Endothelial cell of umbilical vein (primary cell): Measurements from ENCODE around the gene CENPF. TPM values are rescaled to one million over a fixed set of nuclear protein-coding genes. Genes with fewer than 3 reads are reported as not detected.

Experiments used
- BruUV-seq: library from RNA; stranded (reverse); fragments of 400-500 nt; replicated peaks from 2 replicates; lab custom pipeline; 2021; lab: Mats Ljungman, UMichigan
- CTCF ChIA-PET: fragments of 300-600, 350-600 bp; sonication (Branson Sonifier 250); formaldehyde crosslinking; loops from one replicate; lab custom pipeline; 2021; ENCODE audit warnings: antibody characterized with exemption, inconsistent platforms; lab: Charles Lee
- POLR2A ChIA-PET: fragments of 300-600, 350-600 bp; sonication (Branson Sonifier 250); formaldehyde crosslinking; loops from one replicate; lab custom pipeline; 2021; ENCODE audit warnings: antibody characterized with exemption, inconsistent platforms; lab: Charles Lee
- DNase-seq: peaks from one replicate; pipeline ENCODE4 v3.0.0-alpha.2; 2011; ENCODE audit warnings: low read depth, low spot score
- FAIRE-seq: peaks from 2 replicates; lab custom pipeline; 2011; peaks lifted over from hg19 to GRCh38; lab: Jason Lieb, UNC
- H2AFZ ChIP-seq: 2 replicates; pipeline ENCODE4 v1.6.0; 2012; ENCODE audit warnings: low read depth, low read length, control low read depth, inconsistent platforms
- H3K27ac ChIP-seq: 2 replicates; pipeline ENCODE4 v1.5.1; 2011; ENCODE audit warnings: low read depth, mild to moderate bottlenecking, control low read depth, low read length, moderate library complexity; ENCODE audit not compliant: insufficient read depth
- H3K27me3 ChIP-seq, 2 experiments: 2 replicates each; pipeline versions ENCODE4 v1.6.0 to v1.6.1; 2011; ENCODE audit warnings: low read length in 2 of 2, mixed read lengths in 1 of 2; ENCODE audit not compliant: control insufficient read depth in 2 of 2, insufficient read depth in 2 of 2
- H3K36me3 ChIP-seq, 2 experiments: 2 replicates in 1 of 2; 3 replicates in 1 of 2; pipeline ENCODE4 v1.5.1; 2011; ENCODE audit warnings: low read length in 2 of 2, mild to moderate bottlenecking in 1 of 2, moderate library complexity in 1 of 2; ENCODE audit not compliant: control insufficient read depth in 2 of 2, insufficient read depth in 2 of 2; ENCODE audit errors: extremely low read depth in 1 of 2
- H3K4me1 ChIP-seq: 3 replicates; pipeline ENCODE4 v1.5.1; 2011; ENCODE audit warnings: mild to moderate bottlenecking, low read length; ENCODE audit not compliant: control insufficient read depth, insufficient read depth; ENCODE audit errors: extremely low read depth
- H3K4me2 ChIP-seq: 2 replicates; pipeline ENCODE4 v1.6.1; 2011; ENCODE audit warnings: low read length, control low read depth, mixed read lengths; ENCODE audit not compliant: insufficient read depth
- H3K4me3 ChIP-seq, 3 experiments: fragments of 200-600 bp in 1 of 3; sonication (generic), shearing (Covaris generic) in 1 of 3; replicated peaks in 1 of 3; 2 replicates each; pipeline ENCODE4 v1.5.1; 2011 to 2016; ENCODE audit warnings: control low read depth in 3 of 3, low read length in 3 of 3, mild to moderate bottlenecking in 2 of 3, inconsistent platforms in 1 of 3, low read depth in 1 of 3, moderate library complexity in 1 of 3; ENCODE audit not compliant: insufficient read depth in 1 of 3
- H3K79me2 ChIP-seq: 2 replicates; pipeline ENCODE4 v1.6.0; 2012; ENCODE audit warnings: low read length, inconsistent platforms; ENCODE audit not compliant: control insufficient read depth, insufficient read depth
- H3K9ac ChIP-seq: replicated peaks from 2 replicates; pipeline ENCODE3; 2011; ENCODE audit warnings: low read length, control low read depth; ENCODE audit not compliant: insufficient read depth; ENCODE audit errors: extremely low read depth
- H3K9me1 ChIP-seq: replicated peaks from 3 replicates; pipeline ENCODE4 v1.6.0; 2011; ENCODE audit warnings: mild to moderate bottlenecking, low read length; ENCODE audit not compliant: control insufficient read depth, insufficient read depth; ENCODE audit errors: extremely low read depth
- H3K9me3 ChIP-seq: replicated peaks from 2 replicates; pipeline ENCODE4 v1.5.1; 2012; ENCODE audit warnings: low read length, inconsistent platforms; ENCODE audit not compliant: control insufficient read depth, insufficient read depth
- H4K20me1 ChIP-seq: replicated peaks from 2 replicates; pipeline ENCODE3; 2011; ENCODE audit warnings: mild to moderate bottlenecking, low read length; ENCODE audit not compliant: control insufficient read depth, insufficient read depth; ENCODE audit errors: extremely low read depth
- EZH2 ChIP-seq: IDR thresholded peaks from 2 replicates; pipeline ENCODE4 v1.6.1; 2012; ENCODE audit warnings: borderline replicate concordance, low read depth, mild to moderate bottlenecking, moderate library complexity, low read length, inconsistent platforms; ENCODE audit not compliant: severe bottlenecking
- FOS ChIP-seq: IDR thresholded peaks from 2 replicates; pipeline ENCODE4 v1.6.1; 2011; ENCODE audit warnings: mild to moderate bottlenecking, low read length, moderate library complexity, borderline replicate concordance; ENCODE audit not compliant: insufficient read depth
- GATA2 ChIP-seq: IDR thresholded peaks from 2 replicates; pipeline ENCODE4 v1.7.0; 2011; ENCODE audit warnings: low read depth, mild to moderate bottlenecking, moderate library complexity, mixed read lengths, low read length; ENCODE audit not compliant: insufficient read length, insufficient read depth
- JUN ChIP-seq: IDR thresholded peaks from 2 replicates; pipeline ENCODE4 v1.6.1; 2011; ENCODE audit warnings: borderline replicate concordance, low read depth; ENCODE audit not compliant: insufficient read length, insufficient read depth
- MYC ChIP-seq: IDR thresholded peaks from one replicate; pipeline ENCODE4 v1.6.1; 2011; ENCODE audit warnings: mild to moderate bottlenecking, low read depth, low read length
- POLR2A ChIP-seq: IDR thresholded peaks from 2 replicates; pipeline ENCODE4 v1.6.1; 2012; ENCODE audit warnings: low read depth, mild to moderate bottlenecking, control low read depth, low read length
- POLR2AphosphoS5 ChIP-seq: IDR thresholded peaks from 2 replicates; pipeline ENCODE4 v1.6.1; 2012; ENCODE audit warnings: low read depth, mild to moderate bottlenecking, control low read depth, low read length, moderate library complexity; ENCODE audit not compliant: insufficient read depth
- dilution Hi-C: fragments of 300-500 bp; cut with MboI; formaldehyde crosslinking; loops from one replicate; pipeline ENCODE4 v1.15.0; 2019; ENCODE audit warnings: low sequenced_read_pairs; ENCODE audit not compliant: extremely low pct_ligation_motif_present
- intact Hi-C: fragments of 100-400 bp; cut with micrococcal nuclease; formaldehyde crosslinking; loops from one replicate; pipeline ENCODE4 v1.10.0; 2022
- polyA plus RNA-seq, 4 experiments: library from polyadenylated mRNA; depleted of rRNA in 3 of 4; stranded (reverse) in 3 of 4; unstranded in 1 of 4; fragments of >200 nt; gene quantifications; 2 replicates each; pipeline versions ENCODE4 v1.2.1 to v1.2.3, GENCODE V29; 2011 to 2012; ENCODE audit warnings: missing spikeins in 1 of 4
- total RNA-seq: library from RNA; stranded (reverse); gene quantifications from 2 replicates; pipeline ENCODE4 v1.2.3, GENCODE V29; 2021
- TF ChIP-seq, protein P1 (sequence below): IDR thresholded peaks from 2 replicates; pipeline ENCODE4 v1.6.1; 2011; ENCODE audit not compliant: insufficient read depth, insufficient read length
- TF ChIP-seq, protein P2 (sequence below), 2 donors: IDR thresholded peaks; 1 replicate in 1 of 2; 2 replicates in 1 of 2; pipeline ENCODE4 v1.5.1; 2011; ENCODE audit warnings: low read length in 2 of 2, mild to moderate bottlenecking in 2 of 2, moderate library complexity in 2 of 2, control low read depth in 1 of 2, inconsistent platforms in 1 of 2, low read depth in 1 of 2; ENCODE audit not compliant: insufficient read depth in 1 of 2; ENCODE audit errors: extremely low read depth in 1 of 2

The CENPF gene
- total and polyA plus RNA-seq, 2 donors (not counting 3 experiments of a cell fraction or from before 2014, with no cell fraction given): 6.4 to 66.2 TPM

DNA sequence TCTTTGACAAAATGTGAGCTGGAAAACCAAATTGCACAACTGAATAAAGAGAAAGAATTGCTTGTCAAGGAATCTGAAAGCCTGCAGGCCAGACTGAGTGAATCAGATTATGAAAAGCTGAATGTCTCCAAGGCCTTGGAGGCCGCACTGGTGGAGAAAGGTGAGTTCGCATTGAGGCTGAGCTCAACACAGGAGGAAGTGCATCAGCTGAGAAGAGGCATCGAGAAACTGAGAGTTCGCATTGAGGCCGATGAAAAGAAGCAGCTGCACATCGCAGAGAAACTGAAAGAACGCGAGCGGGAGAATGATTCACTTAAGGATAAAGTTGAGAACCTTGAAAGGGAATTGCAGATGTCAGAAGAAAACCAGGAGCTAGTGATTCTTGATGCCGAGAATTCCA is 42.7 kb downstream of the CENPF start:
- Histone ChIP-seq H3K27me3 (no peaks in the 10 kb centered on the region), H3K4me1 (no peaks in the 10 kb centered on the region), H3K9me1 (no peaks in the 10 kb centered on the region), H3K27ac (no peak overlapping the region), H3K4me2 (no peak overlapping the region), H3K4me3 (no peak overlapping the region), H2AFZ (no peak overlapping the region), H3K79me2 (peaks cover 2% of the 10 kb centered on the region), H3K9me3 (no peaks in the 10 kb centered on the region), H3K9ac (no peak overlapping the region), H4K20me1 (no peaks in the 10 kb centered on the region), H3K36me3 (peaks cover 0 to 23% of the 10 kb centered on the region in 2 experiments)
- FAIRE-seq: no peak
- TF ChIP-seq EZH2: no peak
- TF ChIP-seq, protein P1, sequence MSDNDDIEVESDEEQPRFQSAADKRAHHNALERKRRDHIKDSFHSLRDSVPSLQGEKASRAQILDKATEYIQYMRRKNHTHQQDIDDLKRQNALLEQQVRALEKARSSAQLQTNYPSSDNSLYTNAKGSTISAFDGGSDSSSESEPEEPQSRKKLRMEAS: no peak
- TF ChIP-seq POLR2A: no peak
- no peak for TF ChIP-seq MYC
- TF ChIP-seq JUN: no peak
- dilution Hi-C loops (no loop called here), intact Hi-C loops (no loop called here)
- CTCF ChIA-PET: interaction anchor here (1.1 to 3.4 kb wide), 6 partner anchors 9 to 881 kb away, joined by 3 to 9 read pairs (median 4); no protein-coding TSS in a partner anchor
- DNase-seq: no peak
- BruUV-seq: no TSS peak
- POLR2A ChIA-PET: no interaction called here

DNA sequence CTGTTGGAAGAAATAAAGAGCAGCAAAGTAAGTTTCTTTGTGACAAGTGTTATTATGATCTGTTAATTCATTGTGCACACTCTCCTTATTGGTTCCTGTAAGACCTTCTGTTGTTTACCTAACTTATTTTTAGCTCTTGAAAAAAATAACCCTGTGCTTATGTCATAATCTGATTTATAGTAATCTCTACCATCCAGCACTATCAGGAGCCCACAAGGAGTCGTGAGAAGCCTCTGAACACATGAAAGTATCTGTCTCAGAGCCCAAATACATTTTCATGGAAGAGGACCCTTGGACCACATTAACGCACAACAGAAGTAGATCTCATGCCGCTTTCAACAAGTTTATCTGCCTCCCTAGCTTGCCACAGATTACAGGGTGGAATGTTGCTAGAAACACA is 45.8 kb downstream of the CENPF start:
- intact Hi-C loops (no loop called here), dilution Hi-C loops (no loop called here)
- no peaks in the 10 kb centered on the region for H3K4me1 ChIP-seq
- FAIRE-seq (no peak), DNase-seq (no peak)
- H3K4me3 ChIP-seq: no peak overlapping the region
- POLR2A ChIA-PET: no interaction called here
- no peaks in the 10 kb centered on the region for H3K9me3 ChIP-seq
- no peaks in the 10 kb centered on the region for H3K79me2 ChIP-seq
- peaks cover 0 to 15% of the 10 kb centered on the region in 2 experiments for H3K36me3 ChIP-seq
- no peaks in the 10 kb centered on the region for H4K20me1 ChIP-seq
- no peak overlapping the region for H3K4me2 ChIP-seq
- H3K9ac ChIP-seq: no peak overlapping the region
- H2AFZ ChIP-seq: no peak overlapping the region
- CTCF ChIA-PET: interaction anchor here (1.3 to 3.4 kb wide), 3 partner anchors 12 to 878 kb away, joined by 4 to 9 read pairs (median 7); no protein-coding TSS in a partner anchor
- H3K27me3 ChIP-seq: no peaks in the 10 kb centered on the region
- no peaks in the 10 kb centered on the region for H3K9me1 ChIP-seq
- no peak for TF ChIP-seq POLR2AphosphoS5
- TF ChIP-seq, protein P2, sequence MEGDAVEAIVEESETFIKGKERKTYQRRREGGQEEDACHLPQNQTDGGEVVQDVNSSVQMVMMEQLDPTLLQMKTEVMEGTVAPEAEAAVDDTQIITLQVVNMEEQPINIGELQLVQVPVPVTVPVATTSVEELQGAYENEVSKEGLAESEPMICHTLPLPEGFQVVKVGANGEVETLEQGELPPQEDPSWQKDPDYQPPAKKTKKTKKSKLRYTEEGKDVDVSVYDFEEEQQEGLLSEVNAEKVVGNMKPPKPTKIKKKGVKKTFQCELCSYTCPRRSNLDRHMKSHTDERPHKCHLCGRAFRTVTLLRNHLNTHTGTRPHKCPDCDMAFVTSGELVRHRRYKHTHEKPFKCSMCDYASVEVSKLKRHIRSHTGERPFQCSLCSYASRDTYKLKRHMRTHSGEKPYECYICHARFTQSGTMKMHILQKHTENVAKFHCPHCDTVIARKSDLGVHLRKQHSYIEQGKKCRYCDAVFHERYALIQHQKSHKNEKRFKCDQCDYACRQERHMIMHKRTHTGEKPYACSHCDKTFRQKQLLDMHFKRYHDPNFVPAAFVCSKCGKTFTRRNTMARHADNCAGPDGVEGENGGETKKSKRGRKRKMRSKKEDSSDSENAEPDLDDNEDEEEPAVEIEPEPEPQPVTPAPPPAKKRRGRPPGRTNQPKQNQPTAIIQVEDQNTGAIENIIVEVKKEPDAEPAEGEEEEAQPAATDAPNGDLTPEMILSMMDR (IDR thresholded peaks at IDR 0.05; ENCODE audit: extremely low read depth in 1 of 2, insufficient read depth in 1 of 2, low read depth in 1 of 2, low read length in 2 of 2): no peak
- TF ChIP-seq MYC: no peak
- TF ChIP-seq JUN: no peak
- TF ChIP-seq, protein P1: no peak
- no peak for TF ChIP-seq FOS
- no peak for TF ChIP-seq GATA2
- TF ChIP-seq EZH2: no peak
- TF ChIP-seq POLR2A: no peak
- BruUV-seq: no TSS peak
- H3K27ac ChIP-seq: no peak overlapping the region
